PC-3 (cell line): ENCODE measurements around the gene HTR2C.

Source experiments
- EZH2 ChIP-seq: fragments of 300-600 bp; sonication (generic); IDR thresholded peaks from one replicate; pipeline ENCODE4 v1.6.1; 2017; ENCODE audit warnings: antibody characterized with exemption, mild to moderate bottlenecking, low read length; ENCODE audit not compliant: unreplicated experiment
- EZH2phosphoT487 ChIP-seq: fragments of 300-600 bp; sonication (generic); IDR thresholded peaks from 2 replicates; pipeline ENCODE4 v1.6.1; 2018; ENCODE audit warnings: mild to moderate bottlenecking, antibody characterized with exemption, low read length, borderline replicate concordance
- TF ChIP-seq, protein P1 (sequence below): fragments of 300-600 bp; sonication (generic); conservative IDR thresholded peaks from 2 replicates; pipeline ENCODE4 v1.5.1; 2017; ENCODE audit warnings: antibody characterized with exemption, low read depth, mild to moderate bottlenecking, low read length

DNA sequence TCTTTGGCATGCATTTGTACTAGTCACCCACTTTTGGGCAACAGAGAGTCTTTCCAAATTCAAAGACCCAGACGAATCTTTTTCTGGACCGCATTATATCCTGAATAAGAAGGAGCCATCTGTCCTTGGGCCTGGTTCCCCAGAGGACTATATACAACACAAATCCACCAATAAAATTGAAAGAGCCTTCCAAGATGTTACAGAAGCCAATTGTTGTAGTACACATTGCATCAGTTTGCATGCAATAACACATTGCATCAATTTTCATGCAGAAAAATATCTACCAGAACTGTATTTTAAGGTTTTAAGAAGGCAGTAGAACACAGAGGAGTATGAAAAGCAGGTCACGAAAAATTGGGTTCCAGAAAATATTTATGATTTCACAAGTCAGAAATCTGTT lies 203.2 kb downstream of the HTR2C start:
- TF ChIP-seq, protein P1, sequence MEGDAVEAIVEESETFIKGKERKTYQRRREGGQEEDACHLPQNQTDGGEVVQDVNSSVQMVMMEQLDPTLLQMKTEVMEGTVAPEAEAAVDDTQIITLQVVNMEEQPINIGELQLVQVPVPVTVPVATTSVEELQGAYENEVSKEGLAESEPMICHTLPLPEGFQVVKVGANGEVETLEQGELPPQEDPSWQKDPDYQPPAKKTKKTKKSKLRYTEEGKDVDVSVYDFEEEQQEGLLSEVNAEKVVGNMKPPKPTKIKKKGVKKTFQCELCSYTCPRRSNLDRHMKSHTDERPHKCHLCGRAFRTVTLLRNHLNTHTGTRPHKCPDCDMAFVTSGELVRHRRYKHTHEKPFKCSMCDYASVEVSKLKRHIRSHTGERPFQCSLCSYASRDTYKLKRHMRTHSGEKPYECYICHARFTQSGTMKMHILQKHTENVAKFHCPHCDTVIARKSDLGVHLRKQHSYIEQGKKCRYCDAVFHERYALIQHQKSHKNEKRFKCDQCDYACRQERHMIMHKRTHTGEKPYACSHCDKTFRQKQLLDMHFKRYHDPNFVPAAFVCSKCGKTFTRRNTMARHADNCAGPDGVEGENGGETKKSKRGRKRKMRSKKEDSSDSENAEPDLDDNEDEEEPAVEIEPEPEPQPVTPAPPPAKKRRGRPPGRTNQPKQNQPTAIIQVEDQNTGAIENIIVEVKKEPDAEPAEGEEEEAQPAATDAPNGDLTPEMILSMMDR = no peak
- TF ChIP-seq EZH2 (no peak), EZH2phosphoT487 (no peak)
